HG03066 (cell line): ENCODE data around the gene ANKRD11.
"Not testable (repeated sequence)": the region's sequence is repeated elsewhere in the genome, so short reads cannot be mapped to it uniquely, and the experiment has no call there.

ENCODE experiments used
- ATAC-seq: cut with Tn5 transposase; IDR thresholded peaks from one replicate; pipeline ENCODE4 v1.9.1; 2021; ENCODE audit warnings: low read depth; ENCODE audit not compliant: unreplicated experiment

ANKRD11 gene

GRCh38 chr16:89435059-89435458 is 55.3 kb downstream of the ANKRD11 start:
- not testable (repeated sequence) for ATAC-seq

- no peak for ATAC-seq
Measured at GRCh38 chr16:89434490-89434889, 55.9 kb downstream of the ANKRD11 start.

GRCh38 chr16:89433363-89433984 is 56.9 kb downstream of the ANKRD11 start:
- ATAC-seq: not testable (repeated sequence)

- ATAC-seq: no peak
Measured at GRCh38 chr16:89431630-89432029, 58.7 kb downstream of the ANKRD11 start.

- ATAC-seq: no peak
Measured at GRCh38 chr16:89431158-89431584, 59.2 kb downstream of the ANKRD11 start.

- no peak for ATAC-seq
Measured at GRCh38 chr16:89430436-89431157, 59.8 kb downstream of the ANKRD11 start.

GRCh38 chr16:89428605-89429004 is 61.8 kb downstream of the ANKRD11 start:
- ATAC-seq: not testable (repeated sequence)

- ATAC-seq: no peak
Measured at GRCh38 chr16:89426736-89427530, 63.4 kb downstream of the ANKRD11 start.

GRCh38 chr16:89425523-89425922 is 64.8 kb downstream of the ANKRD11 start:
- ATAC-seq: no peak

GRCh38 chr16:89423681-89424260 is 66.6 kb downstream of the ANKRD11 start:
- ATAC-seq: no peak

GRCh38 chr16:89422905-89423630 is 67.3 kb downstream of the ANKRD11 start:
- peak; percentile 66 for ATAC-seq

- ATAC-seq: peak; percentile 78
Measured at GRCh38 chr16:89422527-89422904, 67.8 kb downstream of the ANKRD11 start.

- ATAC-seq: not testable (repeated sequence)
Measured at GRCh38 chr16:89421300-89421699, 69.1 kb downstream of the ANKRD11 start.

- ATAC-seq: no peak
Measured at GRCh38 chr16:89420204-89420603, 70.2 kb downstream of the ANKRD11 start.

- no peak for ATAC-seq
Measured at GRCh38 chr16:89418352-89418751, 72.0 kb downstream of the ANKRD11 start.

- no peak for ATAC-seq
Measured at GRCh38 chr16:89417352-89417751, 73.0 kb downstream of the ANKRD11 start.

- ATAC-seq: no peak
Measured at GRCh38 chr16:89413811-89414585, 76.4 kb downstream of the ANKRD11 start.

- ATAC-seq: no peak
Measured at GRCh38 chr16:89412811-89413210, 77.5 kb downstream of the ANKRD11 start.

- no peak for ATAC-seq
Measured at GRCh38 chr16:89411335-89411850, 79.0 kb downstream of the ANKRD11 start.
